Measurements from ENCODE around the gene LCLAT1.
"Not testable (repeated sequence)": the region's sequence is repeated elsewhere in the genome, so short reads cannot be mapped to it uniquely, and the experiment has no call there.

Gene LCLAT1

GRCh38 chr2:30625701-30626100 is 178.7 kb downstream of the LCLAT1 start:
- no peak overlapping the region for H3K27ac Mint-ChIP-seq
- H3K4me1 Mint-ChIP-seq (ENCODE audit: low read depth), result peaks cover 36% of the 10 kb centered on the region
- no peak overlapping the region for H3K4me3 Mint-ChIP-seq
- peaks cover 23% of the 10 kb centered on the region for H3K36me3 Mint-ChIP-seq (ENCODE audit: low read depth)
- no peaks in the 10 kb centered on the region for H3K27me3 Mint-ChIP-seq
- H3K9me3 Mint-ChIP-seq, result no peaks in the 10 kb centered on the region

GRCh38 chr2:30626397-30626796 is 179.4 kb downstream of the LCLAT1 start:
- no peaks in the 10 kb centered on the region for H3K27me3 Mint-ChIP-seq
- H3K9me3 Mint-ChIP-seq, result no peaks in the 10 kb centered on the region
- no peak overlapping the region for H3K27ac Mint-ChIP-seq
- H3K4me3 Mint-ChIP-seq, result no peak overlapping the region
- H3K4me1 Mint-ChIP-seq (ENCODE audit: low read depth), result peaks cover 40% of the 10 kb centered on the region
- peaks cover 17% of the 10 kb centered on the region for H3K36me3 Mint-ChIP-seq (ENCODE audit: low read depth)

- Mint-ChIP-seq H3K27ac (no peak overlapping the region), H3K4me3 (no peak overlapping the region), H3K4me1 (ENCODE audit: low read depth) (peaks cover 41% of the 10 kb centered on the region), H3K36me3 (ENCODE audit: low read depth) (peaks cover 14% of the 10 kb centered on the region), H3K27me3 (no peaks in the 10 kb centered on the region), H3K9me3 (no peaks in the 10 kb centered on the region)
Observed at GRCh38 chr2:30627151-30627550, 180.1 kb downstream of the LCLAT1 start.

GRCh38 chr2:30628341-30628740 is 181.3 kb downstream of the LCLAT1 start:
- Mint-ChIP-seq H3K4me1 (ENCODE audit: low read depth) (peaks cover 41% of the 10 kb centered on the region), H3K4me3 (no peak overlapping the region), H3K36me3 (ENCODE audit: low read depth) (peaks cover 10% of the 10 kb centered on the region), H3K27ac (no peak overlapping the region), H3K9me3 (no peaks in the 10 kb centered on the region), H3K27me3 (no peaks in the 10 kb centered on the region)

- H3K27me3 Mint-ChIP-seq, result no peaks in the 10 kb centered on the region
Observed at GRCh38 chr2:30629866-30630265, 182.8 kb downstream of the LCLAT1 start.

GRCh38 chr2:30631051-30631671 is 184.1 kb downstream of the LCLAT1 start:
- no peaks in the 10 kb centered on the region for H3K9me3 Mint-ChIP-seq
- no peaks in the 10 kb centered on the region for H3K27me3 Mint-ChIP-seq
- peaks cover 17% of the 10 kb centered on the region for H3K36me3 Mint-ChIP-seq (ENCODE audit: low read depth)
- no peak overlapping the region for H3K27ac Mint-ChIP-seq
- no peak overlapping the region for H3K4me3 Mint-ChIP-seq
- H3K4me1 Mint-ChIP-seq (ENCODE audit: low read depth), result peaks cover 31% of the 10 kb centered on the region

More at GRCh38 chr2:30629866-30630265, 182.8 kb downstream of the LCLAT1 start:
- Mint-ChIP-seq H3K4me3 (no peak overlapping the region), H3K36me3 (ENCODE audit: low read depth) (peaks cover 9% of the 10 kb centered on the region), H3K9me3 (no peaks in the 10 kb centered on the region), H3K27ac (no peak overlapping the region), H3K4me1 (ENCODE audit: low read depth) (peaks cover 40% of the 10 kb centered on the region)

GRCh38 chr2:30633039-30633438 is 186.0 kb downstream of the LCLAT1 start:
- Mint-ChIP-seq H3K27me3 (no peaks in the 10 kb centered on the region), H3K36me3 (ENCODE audit: low read depth) (peaks cover 17% of the 10 kb centered on the region), H3K4me1 (ENCODE audit: low read depth) (peaks cover 22% of the 10 kb centered on the region), H3K27ac (no peak overlapping the region), H3K4me3 (no peak overlapping the region), H3K9me3 (no peaks in the 10 kb centered on the region)

GRCh38 chr2:30636311-30636710 is 189.3 kb downstream of the LCLAT1 start:
- Mint-ChIP-seq H3K4me3 (no peak overlapping the region), H3K9me3 (no peaks in the 10 kb centered on the region), H3K27ac (no peak overlapping the region), H3K4me1 (ENCODE audit: low read depth) (peaks cover 1% of the 10 kb centered on the region), H3K27me3 (no peaks in the 10 kb centered on the region), H3K36me3 (ENCODE audit: low read depth) (peaks cover 30% of the 10 kb centered on the region)

- no peak overlapping the region for H3K4me3 Mint-ChIP-seq
- H3K4me1 Mint-ChIP-seq (ENCODE audit: low read depth), result no peaks in the 10 kb centered on the region
- H3K36me3 Mint-ChIP-seq (ENCODE audit: low read depth), result peaks cover 27% of the 10 kb centered on the region
- no peak overlapping the region for H3K27ac Mint-ChIP-seq
- no peaks in the 10 kb centered on the region for H3K27me3 Mint-ChIP-seq
- H3K9me3 Mint-ChIP-seq, result no peaks in the 10 kb centered on the region
Observed at GRCh38 chr2:30639836-30640235, 192.8 kb downstream of the LCLAT1 start.

GRCh38 chr2:30641765-30642345 is 194.8 kb downstream of the LCLAT1 start:
- Mint-ChIP-seq H3K9me3 (no peaks in the 10 kb centered on the region), H3K4me1 (ENCODE audit: low read depth) (no peaks in the 10 kb centered on the region), H3K4me3 (no peak overlapping the region), H3K27me3 (no peaks in the 10 kb centered on the region), H3K36me3 (ENCODE audit: low read depth) (peaks cover 19% of the 10 kb centered on the region), H3K27ac (no peak overlapping the region)

- H3K9me3 Mint-ChIP-seq, H3K4me3 Mint-ChIP-seq: not testable (repeated sequence)
- peaks cover 19% of the 10 kb centered on the region for H3K36me3 Mint-ChIP-seq (ENCODE audit: low read depth)
Observed at GRCh38 chr2:30643013-30643412, 196.0 kb downstream of the LCLAT1 start.

GRCh38 chr2:30643674-30644073 is 196.6 kb downstream of the LCLAT1 start:
- no peaks in the 10 kb centered on the region for H3K9me3 Mint-ChIP-seq
- no peak overlapping the region for H3K27ac Mint-ChIP-seq
- H3K4me1 Mint-ChIP-seq (ENCODE audit: low read depth), result no peaks in the 10 kb centered on the region
- no peak overlapping the region for H3K4me3 Mint-ChIP-seq
- H3K36me3 Mint-ChIP-seq (ENCODE audit: low read depth), result peaks cover 18% of the 10 kb centered on the region
- no peaks in the 10 kb centered on the region for H3K27me3 Mint-ChIP-seq

More at GRCh38 chr2:30643013-30643412, 196.0 kb downstream of the LCLAT1 start:
- H3K4me1 Mint-ChIP-seq (ENCODE audit: low read depth); H3K27me3 Mint-ChIP-seq; H3K27ac Mint-ChIP-seq: not testable (repeated sequence)

- Mint-ChIP-seq H3K4me1 (ENCODE audit: low read depth) (no peaks in the 10 kb centered on the region), H3K27ac (no peak overlapping the region), H3K9me3 (no peaks in the 10 kb centered on the region), H3K36me3 (ENCODE audit: low read depth) (peaks cover 10% of the 10 kb centered on the region), H3K4me3 (no peak overlapping the region), H3K27me3 (no peaks in the 10 kb centered on the region)
Observed at GRCh38 chr2:30645081-30645744, 198.2 kb downstream of the LCLAT1 start.

GRCh38 chr2:30645745-30646119 is 198.7 kb downstream of the LCLAT1 start:
- Mint-ChIP-seq H3K27ac (no peak overlapping the region), H3K4me3 (no peak overlapping the region), H3K4me1 (ENCODE audit: low read depth) (no peaks in the 10 kb centered on the region), H3K9me3 (no peaks in the 10 kb centered on the region), H3K27me3 (no peaks in the 10 kb centered on the region), H3K36me3 (ENCODE audit: low read depth) (peaks cover 5% of the 10 kb centered on the region)

GRCh38 chr2:30647752-30648457 is 200.9 kb downstream of the LCLAT1 start:
- no peaks in the 10 kb centered on the region for H3K9me3 Mint-ChIP-seq

More at GRCh38 chr2:30647752-30648457, 200.9 kb downstream of the LCLAT1 start:
- H3K36me3 Mint-ChIP-seq (ENCODE audit: low read depth), result no peaks in the 10 kb centered on the region
- no peak overlapping the region for H3K4me3 Mint-ChIP-seq
- H3K4me1 Mint-ChIP-seq (ENCODE audit: low read depth), result no peaks in the 10 kb centered on the region
- no peak overlapping the region for H3K27ac Mint-ChIP-seq
- no peaks in the 10 kb centered on the region for H3K27me3 Mint-ChIP-seq
